Left lung (tissue), 10 donors: ENCODE data around the gene DTL. TPM values are rescaled to one million over a fixed set of nuclear protein-coding genes. Genes with fewer than 3 reads are reported as not detected.
"Not testable (repeated sequence)": the region's sequence is repeated elsewhere in the genome, so short reads cannot be mapped to it uniquely, and the experiment has no call there.

ENCODE experiments used
- ATAC-seq: fragments of 200-7000 bp; cut with Tn5 transposase; one replicate; pipeline ENCODE4 v1.9.1; 2020; ENCODE audit warnings: moderate library complexity
- DNase-seq, 4 donors: peaks; one replicate each; pipeline ENCODE4 v3.0.0-alpha.2; 2013 to 2020
- H3K27ac ChIP-seq, 2 donors: fragments of 200-600 bp; sonication (generic) in 1 of 2; one replicate each; pipeline versions ENCODE4 v1.5.0 to v1.8.0; 2020 to 2021
- H3K27me3 ChIP-seq, 2 donors: fragments of 200-600 bp; sonication (generic) in 1 of 2; one replicate each; pipeline versions ENCODE4 v1.5.0 to v1.8.0; 2020 to 2021
- H3K36me3 ChIP-seq, 2 donors: fragments of 200-600 bp; sonication (generic) in 1 of 2; one replicate each; pipeline versions ENCODE4 v1.5.0 to v1.8.0; 2020 to 2021
- H3K4me1 ChIP-seq, 2 donors: fragments of 200-600 bp; one replicate each; pipeline ENCODE4 v1.8.0; 2021
- H3K4me3 ChIP-seq, 2 donors: fragments of 200-600 bp; sonication (generic) in 1 of 2; one replicate each; pipeline versions ENCODE4 v1.5.0 to v1.8.0; 2020 to 2021; ENCODE audit warnings: mild to moderate bottlenecking in 1 of 2
- H3K9me3 ChIP-seq, 2 donors: fragments of 200-600 bp; sonication (generic) in 1 of 2; one replicate each; pipeline versions ENCODE4 v1.5.0 to v1.8.0; 2020 to 2021
- intact Hi-C, 2 donors: fragments of 100-400 bp; cut with DNase I; formaldehyde crosslinking; loops; one replicate each; pipeline versions ENCODE4 v1.11.2 to v1.14.2; 2022
- polyA plus RNA-seq, 6 donors: library from polyadenylated mRNA; unstranded; fragments of 120-200 nt; gene quantifications; one replicate each; pipeline ENCODE4 v1.2.1, GENCODE V29; 2013; ENCODE audit not compliant: insufficient read length in 6 of 6
- total RNA-seq, 2 donors: library from RNA; stranded (reverse); fragmentation: NEBNext Ultra II Directional; extraction: Animal tissue kit (Norgen Biotek cat#: 25700); gene quantifications; one replicate each; pipeline ENCODE4 v1.2.1, GENCODE V29; 2021
- TF ChIP-seq, protein P1 (sequence below), 2 donors: fragments of 200-600 bp; sonication (generic) in 1 of 2; IDR thresholded peaks; one replicate each; pipeline versions ENCODE4 v1.5.0 to v1.8.0; 2021; ENCODE audit warnings: antibody characterized with exemption in 2 of 2
- donor health status: DM: no; HTN: yes; CAD: no.
- donor health status: DM: no; HTN: no; CAD: no.

The DTL gene
- total and polyA plus RNA-seq, 8 donors: 8.7 to 38.3 (median 28.2) TPM

DNA sequence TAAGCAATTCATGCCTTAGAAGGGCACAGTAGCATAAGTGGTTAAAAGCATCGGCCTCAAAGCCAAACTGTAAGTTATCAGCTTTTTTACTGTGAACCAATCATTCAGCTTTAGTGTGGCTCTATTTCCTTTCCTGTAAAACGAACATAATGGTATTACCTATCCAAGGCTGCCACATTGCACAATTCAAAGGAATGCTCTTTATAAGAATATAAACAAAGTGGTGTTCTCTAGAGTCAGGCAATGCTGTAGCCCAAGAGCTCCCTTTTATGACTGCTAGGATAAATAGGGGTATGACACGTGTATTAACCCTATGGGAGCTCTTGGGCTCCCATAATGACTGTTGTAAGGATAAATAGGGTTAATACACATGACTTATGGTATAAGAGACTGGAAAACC is 25.5 kb upstream of the DTL start:
- H3K27me3 ChIP-seq: no peaks in the 10 kb centered on the region
- H3K9me3 ChIP-seq: no peaks in the 10 kb centered on the region
- peak; percentile 68 for ATAC-seq
- no peak overlapping the region for H3K27ac ChIP-seq
- H3K4me3 ChIP-seq: no peak overlapping the region
- TF ChIP-seq, protein P1, sequence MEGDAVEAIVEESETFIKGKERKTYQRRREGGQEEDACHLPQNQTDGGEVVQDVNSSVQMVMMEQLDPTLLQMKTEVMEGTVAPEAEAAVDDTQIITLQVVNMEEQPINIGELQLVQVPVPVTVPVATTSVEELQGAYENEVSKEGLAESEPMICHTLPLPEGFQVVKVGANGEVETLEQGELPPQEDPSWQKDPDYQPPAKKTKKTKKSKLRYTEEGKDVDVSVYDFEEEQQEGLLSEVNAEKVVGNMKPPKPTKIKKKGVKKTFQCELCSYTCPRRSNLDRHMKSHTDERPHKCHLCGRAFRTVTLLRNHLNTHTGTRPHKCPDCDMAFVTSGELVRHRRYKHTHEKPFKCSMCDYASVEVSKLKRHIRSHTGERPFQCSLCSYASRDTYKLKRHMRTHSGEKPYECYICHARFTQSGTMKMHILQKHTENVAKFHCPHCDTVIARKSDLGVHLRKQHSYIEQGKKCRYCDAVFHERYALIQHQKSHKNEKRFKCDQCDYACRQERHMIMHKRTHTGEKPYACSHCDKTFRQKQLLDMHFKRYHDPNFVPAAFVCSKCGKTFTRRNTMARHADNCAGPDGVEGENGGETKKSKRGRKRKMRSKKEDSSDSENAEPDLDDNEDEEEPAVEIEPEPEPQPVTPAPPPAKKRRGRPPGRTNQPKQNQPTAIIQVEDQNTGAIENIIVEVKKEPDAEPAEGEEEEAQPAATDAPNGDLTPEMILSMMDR (IDR thresholded peaks at IDR 0.05): no peak
- H3K36me3 ChIP-seq: peaks cover 0 to 25% of the 10 kb centered on the region in 2 donors
- DNase-seq: peak in 1 of 4 donors; percentile 16
- no peaks in the 10 kb centered on the region for H3K4me1 ChIP-seq
- intact Hi-C loops: no loop called here

DNA sequence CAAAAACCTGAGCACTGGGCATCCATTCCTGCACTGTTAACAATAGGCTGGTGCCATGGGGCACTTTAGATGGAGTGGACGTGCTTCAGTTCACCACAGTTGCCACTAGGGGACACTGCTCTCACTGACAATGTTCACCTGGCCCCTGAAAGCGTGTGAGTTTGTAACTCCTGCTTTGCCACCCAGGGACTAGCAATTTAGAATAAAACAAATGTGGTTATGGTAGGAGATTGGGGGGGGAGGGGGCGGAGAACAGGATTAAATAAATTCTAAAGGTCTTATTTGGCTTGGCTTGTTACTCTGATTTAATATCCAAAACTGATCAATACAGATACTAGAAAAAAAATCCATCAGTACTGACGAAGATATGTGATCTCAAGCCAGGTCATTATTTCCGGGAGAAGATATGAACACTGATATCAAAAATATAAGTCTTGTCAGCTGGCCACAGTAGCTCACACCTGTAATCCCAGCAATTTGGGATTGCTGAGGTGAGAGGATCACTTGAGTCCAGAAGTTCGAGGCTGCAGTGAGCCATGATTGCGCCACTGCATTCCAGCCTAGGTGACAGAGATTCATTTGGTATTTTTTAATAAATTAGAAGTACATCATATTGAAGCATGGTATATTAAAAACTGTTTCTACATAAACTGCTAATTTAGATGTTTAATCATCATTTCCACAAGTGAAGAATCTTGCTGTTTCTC is 23.4 kb upstream of the DTL start:
- Histone ChIP-seq H3K27me3 (no peaks in the 10 kb centered on the region), H3K9me3 (no peaks in the 10 kb centered on the region), H3K27ac (no peak overlapping the region), H3K4me3 (no peak overlapping the region), H3K4me1 (no peaks in the 10 kb centered on the region), H3K36me3 (peaks cover 0 to 24% of the 10 kb centered on the region in 2 donors)
- peak; percentile 96 for ATAC-seq
- intact Hi-C loops: no loop called here
- DNase-seq: peak in 3 of 4 donors; percentile 31 to 71 (median 60)
- TF ChIP-seq, protein P1 (IDR thresholded peaks at IDR 0.05): peak; percentile 88 to 98

DNA sequence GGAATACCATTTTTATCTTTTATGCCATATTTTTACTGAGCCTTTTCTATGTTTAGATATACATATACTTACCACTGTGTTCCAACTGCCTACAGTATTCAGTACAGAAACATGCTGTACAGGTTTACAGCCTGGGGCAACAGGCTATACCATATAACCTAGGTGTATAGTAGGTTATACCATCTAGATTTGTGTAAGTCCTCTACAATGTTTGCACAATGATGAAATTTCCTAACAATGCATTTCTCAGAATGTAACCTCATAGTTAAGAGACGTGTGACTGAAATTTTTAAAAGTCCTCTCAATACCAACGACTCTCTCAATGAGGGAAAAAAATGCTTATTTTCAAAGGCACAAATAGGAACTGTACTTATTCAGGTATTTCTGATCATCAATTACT is 21.9 kb upstream of the DTL start:
- Histone ChIP-seq H3K4me3 (no peak overlapping the region), H3K4me1 (no peaks in the 10 kb centered on the region), H3K27ac (peak overlapping the region in 1 of 2 donors; percentile 19), H3K36me3 (peaks cover 0 to 20% of the 10 kb centered on the region in 2 donors), H3K27me3 (no peaks in the 10 kb centered on the region), H3K9me3 (no peaks in the 10 kb centered on the region)
- TF ChIP-seq, protein P1 (IDR thresholded peaks at IDR 0.05): no peak
- intact Hi-C loops: no loop called here
- ATAC-seq: peak; percentile 60
- peak in 1 of 4 donors; percentile 37 for DNase-seq

DNA sequence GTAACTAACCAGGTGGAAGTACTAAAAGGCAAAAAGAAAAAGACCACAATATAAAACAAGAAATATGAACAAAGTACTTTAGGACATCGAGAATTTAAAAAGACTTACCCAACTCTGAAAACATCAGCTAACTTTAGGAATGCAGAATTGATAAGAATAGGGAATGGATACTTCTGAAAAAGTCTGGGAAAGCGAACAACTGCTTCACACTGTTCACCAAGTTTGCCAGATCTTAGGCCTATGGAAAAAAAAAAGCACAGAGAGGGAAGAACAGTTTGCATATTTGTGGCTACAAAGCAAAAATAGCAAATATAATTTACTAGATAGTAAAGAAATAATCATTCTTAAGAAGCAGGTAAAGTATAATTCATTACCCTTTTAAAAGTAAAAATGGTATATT is 14.6 kb upstream of the DTL start:
- Histone ChIP-seq H3K9me3 (peaks cover 0 to 3% of the 10 kb centered on the region in 2 donors), H3K36me3 (peaks cover 0 to 18% of the 10 kb centered on the region in 2 donors), H3K4me1 (no peaks in the 10 kb centered on the region), H3K27ac (no peak overlapping the region), H3K4me3 (no peak overlapping the region), H3K27me3 (no peaks in the 10 kb centered on the region)
- intact Hi-C loops: no loop called here
- ATAC-seq (no peak), DNase-seq (no peak)
- TF ChIP-seq, protein P1 (IDR thresholded peaks at IDR 0.05): no peak

DNA sequence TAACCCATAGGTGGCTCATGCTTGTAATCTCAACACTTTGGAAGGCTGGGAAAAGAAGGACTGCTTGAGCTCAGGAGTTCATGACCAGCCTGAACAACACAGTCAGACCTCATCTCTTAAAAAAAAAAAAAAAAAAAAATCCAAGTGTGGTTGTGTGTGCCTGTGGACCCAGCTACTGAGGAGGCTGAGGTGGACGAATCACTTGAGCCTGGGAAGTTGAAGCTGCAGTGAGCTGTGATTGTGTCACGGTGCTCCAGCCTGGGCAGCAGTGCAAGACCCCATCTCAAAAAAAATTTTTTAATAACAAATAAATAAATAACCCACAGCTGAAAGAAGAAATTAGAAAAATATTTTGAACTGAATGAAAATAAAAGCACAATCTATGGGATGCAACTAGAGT is 14.0 kb upstream of the DTL start:
- no peak overlapping the region for H3K4me3 ChIP-seq
- intact Hi-C loops: no loop called here
- H3K4me1 ChIP-seq: no peaks in the 10 kb centered on the region
- no peak for DNase-seq
- TF ChIP-seq, protein P1 (IDR thresholded peaks at IDR 0.05): no peak
- H3K27ac ChIP-seq: no peak overlapping the region
- no peaks in the 10 kb centered on the region for H3K27me3 ChIP-seq
- no peak for ATAC-seq
- peaks cover 0 to 3% of the 10 kb centered on the region in 2 donors for H3K9me3 ChIP-seq
- peaks cover 0 to 12% of the 10 kb centered on the region in 2 donors for H3K36me3 ChIP-seq

DNA sequence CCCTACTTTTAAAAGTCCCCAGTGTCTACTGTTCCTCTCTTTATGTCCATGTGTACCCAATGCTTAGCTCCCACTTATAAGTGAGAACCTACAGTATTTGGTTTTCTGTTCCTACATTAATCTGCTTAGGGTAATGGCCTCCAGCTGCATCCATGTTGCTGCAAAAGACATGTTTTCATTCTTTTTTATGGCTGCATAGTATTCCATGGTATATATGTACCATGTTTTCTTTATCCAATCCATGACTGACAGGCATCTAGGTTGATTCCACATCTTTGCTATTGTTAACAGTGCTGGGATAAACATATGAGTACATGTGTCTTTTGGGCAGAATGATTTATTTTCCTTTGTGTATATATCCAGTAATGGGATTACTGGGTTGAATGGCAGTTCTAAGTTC is 12.6 kb upstream of the DTL start:
- H3K36me3 ChIP-seq, H3K4me3 ChIP-seq, ATAC-seq, H3K27ac ChIP-seq, DNase-seq, H3K9me3 ChIP-seq, H3K27me3 ChIP-seq, intact Hi-C loops: not testable (repeated sequence)
- H3K4me1 ChIP-seq: peaks cover 0 to 12% of the 10 kb centered on the region in 2 donors
